ENCODE measurements around the gene KCTD3. TPM values are rescaled to one million over a fixed set of nuclear protein-coding genes. Genes with fewer than 3 reads are reported as not detected.

KCTD3 gene
- total RNA-seq, 3 donors from 2014 or later = 42.2 to 73.5 (median 43.1) TPM

- intact Hi-C loops (cut with DNase I, micrococcal nuclease) = no loop called here
- Histone ChIP-seq H3K4me1 (ENCODE audit: low read depth) (peaks cover 19% of the 10 kb centered on the region), H3K36me3 (ENCODE audit: low read depth) (no peaks in the 10 kb centered on the region), H3K4me3 (no peak overlapping the region), H3K9me3 (no peaks in the 10 kb centered on the region)
- no peak for TF ChIP-seq CTCF (IDR thresholded peaks at IDR 0.05)
- DNase-seq (no peak), ATAC-seq (peak; percentile 25)
Observed at GRCh38 chr1:215569986-215570824, 3.1 kb downstream of the KCTD3 start.

- intact Hi-C loops (cut with DNase I, micrococcal nuclease) = no loop called here
- H3K9me3 ChIP-seq = no peaks in the 10 kb centered on the region
- DNase-seq (no peak), ATAC-seq (no peak)
- H3K36me3 ChIP-seq (ENCODE audit: low read depth) = no peaks in the 10 kb centered on the region
- TF ChIP-seq CTCF (IDR thresholded peaks at IDR 0.05) = no peak
- H3K4me3 ChIP-seq = no peak overlapping the region
- no peaks in the 10 kb centered on the region for H3K4me1 ChIP-seq (ENCODE audit: low read depth)
Observed at GRCh38 chr1:215581896-215582295, 14.8 kb downstream of the KCTD3 start.

GRCh38 chr1:215583185-215583749, 16.2 kb downstream of the KCTD3 start:
- Histone ChIP-seq H3K4me3 (no peak overlapping the region), H3K36me3 (ENCODE audit: low read depth) (no peaks in the 10 kb centered on the region), H3K4me1 (ENCODE audit: low read depth) (no peaks in the 10 kb centered on the region), H3K9me3 (no peaks in the 10 kb centered on the region)
- DNase-seq = no peak
- intact Hi-C loops (cut with DNase I, micrococcal nuclease) = no loop called here
- no peak for TF ChIP-seq CTCF (IDR thresholded peaks at IDR 0.05)
- peak; percentile 74 for ATAC-seq

- H3K4me3 ChIP-seq = no peak overlapping the region
- TF ChIP-seq CTCF (IDR thresholded peaks at IDR 0.05) = no peak
- H3K36me3 ChIP-seq (ENCODE audit: low read depth) = no peaks in the 10 kb centered on the region
- DNase-seq (no peak), ATAC-seq (no peak)
- H3K4me1 ChIP-seq (ENCODE audit: low read depth) = no peaks in the 10 kb centered on the region
- H3K9me3 ChIP-seq = no peaks in the 10 kb centered on the region
- intact Hi-C loops (cut with DNase I, micrococcal nuclease) = no loop called here
Observed at GRCh38 chr1:215584389-215584788, 17.3 kb downstream of the KCTD3 start.

- H3K4me3 ChIP-seq = no peak overlapping the region
- ATAC-seq (no peak), DNase-seq (no peak)
- no peaks in the 10 kb centered on the region for H3K9me3 ChIP-seq
- no peak for TF ChIP-seq CTCF (IDR thresholded peaks at IDR 0.05)
- H3K36me3 ChIP-seq (ENCODE audit: low read depth) = no peaks in the 10 kb centered on the region
- intact Hi-C loops (cut with DNase I, micrococcal nuclease) = no loop called here
- no peaks in the 10 kb centered on the region for H3K4me1 ChIP-seq (ENCODE audit: low read depth)
Observed at GRCh38 chr1:215589650-215590435, 22.7 kb downstream of the KCTD3 start.

All from mucosa of descending colon (tissue), 3 donors.